BLaER1 (cell line): ENCODE measurements around the gene ANKRD10.

Source experiments
- H3K27ac ChIP-seq: shearing (Covaris generic); formaldehyde crosslinking; 2 replicates; pipeline ENCODE4 v1.8.1; 2022
- H3K27me3 ChIP-seq: shearing (Covaris generic); formaldehyde crosslinking; 2 replicates; pipeline ENCODE4 v1.8.1; 2022
- H3K36me3 ChIP-seq: shearing (Covaris generic); formaldehyde crosslinking; 2 replicates; pipeline ENCODE4 v1.8.1; 2022
- H3K4me1 ChIP-seq: shearing (Covaris generic); formaldehyde crosslinking; 2 replicates; pipeline ENCODE4 v1.8.1; 2022
- H3K4me2 ChIP-seq: shearing (Covaris generic); formaldehyde crosslinking; 2 replicates; pipeline ENCODE4 v1.8.1; 2022
- H3K4me3 ChIP-seq: shearing (Covaris generic); formaldehyde crosslinking; 2 replicates; pipeline ENCODE4 v1.8.1; 2022
- H3K9ac ChIP-seq: shearing (Covaris generic); formaldehyde crosslinking; 2 replicates; pipeline ENCODE4 v1.8.1; 2022
- H3K9me3 ChIP-seq: shearing (Covaris generic); formaldehyde crosslinking; 2 replicates; pipeline ENCODE4 v1.8.1; 2022
- H4K20me1 ChIP-seq: shearing (Covaris generic); formaldehyde crosslinking; 2 replicates; pipeline ENCODE4 v1.8.1; 2022
- Cebpa-rat ChIP-seq: shearing (Covaris generic); IDR thresholded peaks from 2 replicates; pipeline ENCODE4 v1.8.1; 2022

The ANKRD10 gene

DNA sequence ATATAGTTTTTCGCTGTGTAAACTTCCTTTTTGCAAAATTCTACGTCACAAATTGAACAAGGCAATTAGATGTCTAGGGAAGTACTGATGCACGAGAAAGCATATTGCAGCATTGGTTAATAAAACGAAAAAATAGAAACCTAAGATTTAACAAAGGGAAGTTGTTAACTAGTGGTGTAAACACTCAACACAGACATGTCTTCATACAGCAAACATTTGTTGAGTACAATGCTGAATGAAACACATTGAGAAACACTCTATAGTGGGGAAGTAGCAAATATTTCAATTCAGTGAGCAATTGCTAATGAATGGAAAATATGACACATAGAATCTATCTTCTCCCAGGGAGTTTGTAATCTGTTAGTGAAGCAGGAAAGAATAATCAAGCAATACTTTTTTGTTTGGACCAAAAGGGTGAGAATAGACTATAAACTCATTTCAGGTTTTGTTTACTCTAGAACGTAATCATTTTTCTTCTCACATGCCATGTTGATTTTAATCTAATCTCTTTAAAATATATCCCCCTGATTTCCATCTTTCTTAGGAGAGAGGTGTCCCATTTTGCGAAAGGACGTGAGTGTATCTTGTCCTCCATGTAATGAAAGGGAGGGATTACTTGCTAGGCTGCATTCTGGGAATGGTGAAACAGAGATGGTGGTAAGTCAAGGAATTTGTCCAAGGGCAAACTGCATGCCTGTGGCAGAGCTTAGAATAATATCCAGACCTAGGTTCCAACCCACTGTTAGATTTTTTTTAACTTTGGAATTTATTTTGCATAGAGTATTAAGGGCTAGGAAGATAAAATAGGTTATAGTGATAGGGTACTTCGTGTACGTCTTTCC, 1.7 kb upstream of the ANKRD10 start:
- Histone ChIP-seq H3K4me1 (peaks cover 46% of the 10 kb centered on the region), H3K9me3 (no peaks in the 10 kb centered on the region), H3K9ac (no peak overlapping the region), H3K4me3 (peak overlapping the region; percentile 89), H3K27ac (no peak overlapping the region), H4K20me1 (peaks cover 29% of the 10 kb centered on the region), H3K27me3 (no peaks in the 10 kb centered on the region), H3K4me2 (peak overlapping the region; percentile 93), H3K36me3 (peaks cover 2% of the 10 kb centered on the region)
- TF ChIP-seq Cebpa-rat = no peak

DNA sequence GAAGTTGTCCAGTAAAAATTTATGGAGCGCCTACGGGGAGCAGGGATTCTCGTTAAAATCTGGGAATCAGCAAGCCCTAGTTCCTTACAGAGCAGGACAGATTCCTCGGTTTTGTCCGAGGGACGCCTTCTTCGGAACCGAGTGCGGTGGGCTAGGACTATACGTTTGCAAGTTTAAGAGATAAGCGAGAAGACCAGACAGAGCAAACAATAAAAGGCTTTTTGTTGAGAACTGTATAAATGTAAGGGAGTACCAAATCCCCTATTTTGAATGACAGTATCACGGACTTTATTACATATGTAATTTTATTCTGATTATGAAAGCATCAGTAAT, 971 bp upstream of the ANKRD10 start:
- Histone ChIP-seq H3K27ac (peak overlapping the region; percentile 93), H4K20me1 (peaks cover 35% of the 10 kb centered on the region), H3K27me3 (no peaks in the 10 kb centered on the region), H3K9me3 (no peaks in the 10 kb centered on the region), H3K4me3 (peak overlapping the region; percentile 89), H3K36me3 (peaks cover 9% of the 10 kb centered on the region), H3K4me2 (peak overlapping the region; percentile 93), H3K9ac (peak overlapping the region; percentile 90), H3K4me1 (peaks cover 43% of the 10 kb centered on the region)
- TF ChIP-seq Cebpa-rat = no peak

GRCh38 chr13:110914331-110915056, 375 bp downstream of the ANKRD10 start:
- H3K27ac ChIP-seq = peak overlapping the region; percentile 99
- H3K36me3 ChIP-seq = peaks cover 23% of the 10 kb centered on the region
- H3K9ac ChIP-seq = peak overlapping the region; percentile 98
- peak overlapping the region; percentile 89 for H3K4me3 ChIP-seq
- TF ChIP-seq Cebpa-rat = no peak
- H3K4me2 ChIP-seq = peak overlapping the region; percentile 96
- peaks cover 49% of the 10 kb centered on the region for H4K20me1 ChIP-seq
- no peaks in the 10 kb centered on the region for H3K27me3 ChIP-seq
- peaks cover 44% of the 10 kb centered on the region for H3K4me1 ChIP-seq
- H3K9me3 ChIP-seq = no peaks in the 10 kb centered on the region

DNA sequence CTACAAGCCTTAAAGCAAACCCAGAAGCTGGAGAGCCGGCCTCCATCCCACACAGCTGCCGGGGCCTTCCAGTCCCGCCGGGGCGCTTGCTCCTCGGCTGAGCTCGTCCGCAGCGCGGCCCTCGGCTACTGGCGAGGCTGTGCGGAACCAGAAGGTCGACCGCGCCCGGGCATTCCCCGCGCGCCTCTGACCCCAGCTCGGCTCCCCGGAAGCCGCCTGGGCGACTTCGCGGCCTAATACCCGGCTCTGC, 863 bp downstream of the ANKRD10 start:
- H3K4me1 ChIP-seq = peaks cover 49% of the 10 kb centered on the region
- peak overlapping the region; percentile 99 for H3K27ac ChIP-seq
- peaks cover 28% of the 10 kb centered on the region for H3K36me3 ChIP-seq
- H3K4me3 ChIP-seq = peak overlapping the region; percentile 89
- peak overlapping the region; percentile 96 for H3K4me2 ChIP-seq
- H4K20me1 ChIP-seq = peaks cover 54% of the 10 kb centered on the region
- no peaks in the 10 kb centered on the region for H3K27me3 ChIP-seq
- H3K9me3 ChIP-seq = no peaks in the 10 kb centered on the region
- no peak for TF ChIP-seq Cebpa-rat
- peak overlapping the region; percentile 98 for H3K9ac ChIP-seq

- Histone ChIP-seq H3K27ac (peak overlapping the region; percentile 99), H3K4me2 (peak overlapping the region; percentile 96), H3K27me3 (no peaks in the 10 kb centered on the region), H3K4me3 (peak overlapping the region; percentile 89), H4K20me1 (peaks cover 59% of the 10 kb centered on the region), H3K9ac (peak overlapping the region; percentile 98), H3K9me3 (no peaks in the 10 kb centered on the region), H3K4me1 (peaks cover 52% of the 10 kb centered on the region), H3K36me3 (peaks cover 33% of the 10 kb centered on the region)
- no peak; the same call in 1 of the 2 replicates for TF ChIP-seq Cebpa-rat
Measured at GRCh38 chr13:110913322-110914080, 1.4 kb downstream of the ANKRD10 start.

DNA sequence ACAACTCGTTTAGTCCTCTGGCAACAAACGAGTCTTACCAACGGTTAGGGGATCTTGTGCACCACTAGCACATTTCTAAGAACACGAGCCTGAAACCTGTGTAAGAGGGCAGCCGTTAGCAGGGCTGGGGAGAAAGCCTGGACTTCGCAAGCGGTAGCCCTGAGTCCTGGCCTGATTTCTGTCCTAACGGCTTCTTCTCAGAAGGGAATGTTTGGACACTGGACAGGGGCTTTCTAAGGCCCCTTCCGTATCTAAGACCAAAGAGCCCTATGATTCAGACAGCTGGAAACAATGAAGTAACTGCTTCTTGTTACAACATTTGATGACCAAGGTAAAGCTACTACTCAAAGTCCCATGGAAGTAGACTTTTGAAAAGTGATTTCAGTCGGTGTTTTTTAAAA, 2.2 kb downstream of the ANKRD10 start:
- Histone ChIP-seq H3K27me3 (no peaks in the 10 kb centered on the region), H3K4me3 (peak overlapping the region; percentile 89), H3K27ac (peak overlapping the region; percentile 99), H3K9me3 (no peaks in the 10 kb centered on the region), H3K9ac (peak overlapping the region; percentile 98), H3K36me3 (peaks cover 41% of the 10 kb centered on the region), H3K4me2 (peak overlapping the region; percentile 96), H3K4me1 (peaks cover 54% of the 10 kb centered on the region), H4K20me1 (peaks cover 67% of the 10 kb centered on the region)
- no peak for TF ChIP-seq Cebpa-rat

- no peak for TF ChIP-seq Cebpa-rat
- Histone ChIP-seq H3K4me3 (peak overlapping the region; percentile 89; the same call in 1 of the 2 replicates), H3K27ac (no peak overlapping the region)
Measured at GRCh38 chr13:110911880-110912279, 3.0 kb downstream of the ANKRD10 start.

DNA sequence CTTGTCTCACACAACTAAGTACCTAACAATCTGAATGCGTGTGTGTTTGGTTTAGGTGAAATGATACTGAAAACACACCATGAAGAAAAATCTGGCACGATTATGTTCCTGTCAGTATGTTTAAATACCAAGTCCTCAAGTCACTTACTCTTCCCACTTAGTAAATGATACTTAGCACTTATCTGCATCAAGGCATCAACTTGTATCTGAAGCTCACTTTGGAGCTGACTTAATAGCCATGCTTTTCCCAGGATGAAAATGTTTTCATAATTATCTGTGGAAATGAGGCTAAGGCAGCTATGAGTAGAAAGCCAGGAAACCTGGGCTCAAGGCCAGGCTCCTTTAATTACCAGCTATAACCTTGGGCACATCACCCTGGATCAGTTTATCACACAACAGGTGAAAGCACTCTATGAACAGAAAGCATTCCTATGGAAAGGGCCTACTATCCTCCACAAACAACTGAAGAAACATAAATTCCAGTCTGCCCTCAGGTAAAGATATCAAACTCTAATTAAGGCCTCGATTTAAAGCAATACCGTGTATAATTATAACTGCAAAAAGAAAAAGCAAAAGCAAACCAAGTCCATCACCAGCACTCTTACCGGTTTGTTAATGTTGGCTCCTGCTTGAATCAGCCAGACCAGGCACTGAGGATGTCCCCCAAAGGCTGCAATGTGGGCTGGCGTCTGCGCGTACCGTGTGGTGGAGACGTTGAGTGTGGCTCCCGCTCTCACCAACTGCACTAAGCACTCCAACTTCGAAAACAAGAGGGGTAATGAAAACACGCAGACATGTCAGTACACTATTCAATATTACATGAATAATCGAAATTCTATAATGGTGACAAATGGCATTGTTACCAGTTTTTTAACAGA, 4.6 kb downstream of the ANKRD10 start:
- Histone ChIP-seq H3K27ac (no peak overlapping the region), H4K20me1 (peaks cover 91% of the 10 kb centered on the region), H3K4me2 (no peak overlapping the region), H3K27me3 (no peaks in the 10 kb centered on the region), H3K9me3 (no peaks in the 10 kb centered on the region), H3K9ac (no peak overlapping the region), H3K4me3 (no peak overlapping the region), H3K4me1 (peaks cover 44% of the 10 kb centered on the region), H3K36me3 (peaks cover 65% of the 10 kb centered on the region)
- no peak for TF ChIP-seq Cebpa-rat

More at GRCh38 chr13:110911880-110912279, 3.0 kb downstream of the ANKRD10 start:
- H3K4me2 ChIP-seq = peak overlapping the region; percentile 96
- H3K36me3 ChIP-seq = peaks cover 49% of the 10 kb centered on the region
- peaks cover 54% of the 10 kb centered on the region for H3K4me1 ChIP-seq
- peaks cover 75% of the 10 kb centered on the region for H4K20me1 ChIP-seq
- no peaks in the 10 kb centered on the region for H3K27me3 ChIP-seq
- H3K9me3 ChIP-seq = no peaks in the 10 kb centered on the region
- peak overlapping the region; percentile 98; the same call in 1 of the 2 replicates for H3K9ac ChIP-seq
